Middle frontal gyrus (tissue), 1 donor: ENCODE measurements around the gene DSG1.
"Not testable (repeated sequence)": the region's sequence is repeated elsewhere in the genome, so short reads cannot be mapped to it uniquely, and the experiment has no call there.

Experiments
- DNase-seq: peaks from one replicate; pipeline ENCODE4 v3.0.0-alpha.2; 2015; ENCODE audit warnings: low spot score; ENCODE audit errors: extremely low spot score

The DSG1 gene

GRCh38 chr18:31343454-31343853 lies 25.5 kb downstream of the DSG1 start:
- no peak for DNase-seq

- not testable (repeated sequence) for DNase-seq
Measured at GRCh38 chr18:31353336-31353735, 35.4 kb downstream of the DSG1 start.

GRCh38 chr18:31354990-31355389 lies 37.0 kb downstream of the DSG1 start:
- no peak for DNase-seq

GRCh38 chr18:31356025-31356424 lies 38.1 kb downstream of the DSG1 start:
- DNase-seq: no peak

- DNase-seq: no peak
Measured at GRCh38 chr18:31364190-31364589, 46.2 kb downstream of the DSG1 start.

GRCh38 chr18:31369478-31369877 lies 51.5 kb downstream of the DSG1 start:
- no peak for DNase-seq

GRCh38 chr18:31371989-31372388 lies 54.0 kb downstream of the DSG1 start:
- DNase-seq: no peak

- no peak for DNase-seq
Measured at GRCh38 chr18:31373641-31374040, 55.7 kb downstream of the DSG1 start.

- no peak for DNase-seq
Measured at GRCh38 chr18:31376477-31376876, 58.5 kb downstream of the DSG1 start, which contains the start of gene DSG4. TSS of gene DSG4 (plus strand) at chr18:31376777. CDS start at chr18:31376912, 135 bp downstream.

GRCh38 chr18:31380912-31381311 lies 63.0 kb downstream of the DSG1 start:
- no peak for DNase-seq

- DNase-seq: no peak
Measured at GRCh38 chr18:31382107-31382506, 64.1 kb downstream of the DSG1 start.

- DNase-seq: no peak
Measured at GRCh38 chr18:31386741-31387140, 68.8 kb downstream of the DSG1 start.

GRCh38 chr18:31393286-31393685 lies 75.3 kb downstream of the DSG1 start:
- no peak for DNase-seq

- DNase-seq: no peak
Measured at GRCh38 chr18:31396796-31397612, 79.0 kb downstream of the DSG1 start.

GRCh38 chr18:31398191-31398590 lies 80.2 kb downstream of the DSG1 start:
- no peak for DNase-seq

- no peak for DNase-seq
Measured at GRCh38 chr18:31399306-31400032, 81.5 kb downstream of the DSG1 start.

- no peak for DNase-seq
Measured at GRCh38 chr18:31401156-31402025, 83.4 kb downstream of the DSG1 start.

GRCh38 chr18:31402026-31402373 lies 84.0 kb downstream of the DSG1 start:
- no peak for DNase-seq

- no peak for DNase-seq
Measured at GRCh38 chr18:31403409-31403808, 85.4 kb downstream of the DSG1 start.
